Ovary (tissue), 10 donors: ENCODE measurements around the gene SLX4. TPM values are rescaled to one million over a fixed set of nuclear protein-coding genes. Genes with fewer than 3 reads are reported as not detected.
"Not testable (repeated sequence)": the region's sequence is repeated elsewhere in the genome, so short reads cannot be mapped to it uniquely, and the experiment has no call there.

ENCODE experiments used
- DNase-seq, 5 donors: peaks; one replicate each; pipeline ENCODE4 v3.0.0-alpha.2; 2019 to 2020
- H3K27ac ChIP-seq, 2 donors: fragments of 200-600 bp; one replicate each; pipeline versions ENCODE4 v1.5.1 to v1.8.0; 2019 to 2022
- H3K27me3 ChIP-seq: fragments of 200-600 bp; one replicate; pipeline ENCODE4 v1.8.0; 2022
- H3K36me3 ChIP-seq: fragments of 200-600 bp; sonication (generic); one replicate; pipeline ENCODE4 v1.5.1; 2019
- H3K4me1 ChIP-seq: one replicate; pipeline ENCODE4 v1.8.1; 2013; ENCODE audit warnings: mild to moderate bottlenecking, moderate library complexity; ENCODE audit not compliant: insufficient read depth
- H3K4me3 ChIP-seq: fragments of 200-600 bp; sonication (generic); one replicate; pipeline ENCODE4 v1.5.1; 2017
- H3K9me3 ChIP-seq, 2 donors: fragments of 200-600 bp in 1 of 2; sonication (generic) in 1 of 2; one replicate each; pipeline versions ENCODE4 v1.5.1 to v1.8.1; 2013 to 2019; ENCODE audit warnings: mild to moderate bottlenecking in 1 of 2, moderate library complexity in 1 of 2
- CTCF ChIP-seq, 3 donors: fragments of 450-650 bp in 2 of 3; fragments of 200-600 bp in 1 of 3; IDR thresholded peaks; one replicate each; pipeline versions ENCODE4 v1.5.1 to v1.8.0; 2016 to 2022; ENCODE audit warnings: antibody characterized with exemption in 3 of 3, mild to moderate bottlenecking in 1 of 3
- EP300 ChIP-seq: sonication (generic); formaldehyde crosslinking; IDR thresholded peaks from one replicate; pipeline ENCODE4 v1.6.1; 2017; ENCODE audit warnings: antibody characterized with exemption
- POLR2A ChIP-seq: fragments of 450-650 bp; IDR thresholded peaks from one replicate; pipeline ENCODE4 v1.6.1; 2017; ENCODE audit warnings: antibody characterized with exemption, mild to moderate bottlenecking, moderate library complexity
- WGBS, 3 donors: extraction: QIAGEN DNeasy Blood & Tissue Kit in 1 of 3; methylation state at CpG; one replicate each; pipeline versions ENCODE4 v1.1.5 to v1.1.7; 2013 to 2017; 5-methylcytosine and 5-hydroxymethylcytosine counted together
- intact Hi-C, 4 donors: fragments of 100-400 bp; cut with DNase I; formaldehyde crosslinking; loops; one replicate each; pipeline versions ENCODE4 v1.11.0 to v1.15.1; 2022 to 2023
- long read RNA-seq, 3 donors: library from polyadenylated mRNA in 2 of 3; unstranded in 2 of 3; transcript quantifications; one replicate each; pipeline ENCODE4 v2.0.0 and lab custom pipeline, GENCODE V29; 2021 to 2026
- polyA plus RNA-seq, 2 donors: library from polyadenylated mRNA; stranded (reverse); fragments of 200-250 nt in 1 of 2; fragments of 350-450 nt in 1 of 2; fragmentation: Illumina TruSeq in 1 of 2; extraction: RNeasy Lipid Tissue Mini Kit (QIAGEN cat#74804) in 1 of 2; gene quantifications; one replicate each; pipeline ENCODE4 v1.2.3, GENCODE V29; 2013 to 2014
- total RNA-seq, 7 donors: library from RNA; depleted of rRNA in 2 of 7; stranded (reverse); fragments of >200 nt in 2 of 7; fragmentation: NEBNext Ultra II Directional in 3 of 7; extraction: Animal tissue kit (Norgen Biotek cat#: 25700) in 3 of 7; gene quantifications; one replicate each; pipeline versions ENCODE4 v1.1.0 to v1.2.4, GENCODE V29; 2016 to 2023
- donor health status: DM: no; HTN: no; CAD: no; lungs with moderate emphysema.
- donor health status: DM: no; HTN: no; CAD: no.
- donor health status: Bipolar disorder and iron deficiency.
- donor health status: DM: yes; HTN: yes; CAD: no.
- donor health status: DM: no; HTN: no; CAD: no.
- donor health status: DM: yes; HTN: yes; CAD: no.

Gene SLX4
- total RNA-seq (1 to 10 TPM; 2.3 to 4.9 (median 3.3) TPM), polyA plus RNA-seq (1 to 10 TPM; 1.7 to 2.7 TPM)
- long read RNA-seq, donor 1, partial matches to known transcripts, result 0 of 7 reads
- long read RNA-seq, donor 1, other reads (novel, unspliced or antisense), result 7 of 7 reads
- long read RNA-seq, donor 2, partial matches to known transcripts, result 6 of 7 reads
- long read RNA-seq, donor 2, other reads (novel, unspliced or antisense), result 0 of 7 reads
- long read RNA-seq, donor 3, partial matches to known transcripts, result 1 of 3 reads
- long read RNA-seq, donor 3, other reads (novel, unspliced or antisense), result 2 of 3 reads

DNA sequence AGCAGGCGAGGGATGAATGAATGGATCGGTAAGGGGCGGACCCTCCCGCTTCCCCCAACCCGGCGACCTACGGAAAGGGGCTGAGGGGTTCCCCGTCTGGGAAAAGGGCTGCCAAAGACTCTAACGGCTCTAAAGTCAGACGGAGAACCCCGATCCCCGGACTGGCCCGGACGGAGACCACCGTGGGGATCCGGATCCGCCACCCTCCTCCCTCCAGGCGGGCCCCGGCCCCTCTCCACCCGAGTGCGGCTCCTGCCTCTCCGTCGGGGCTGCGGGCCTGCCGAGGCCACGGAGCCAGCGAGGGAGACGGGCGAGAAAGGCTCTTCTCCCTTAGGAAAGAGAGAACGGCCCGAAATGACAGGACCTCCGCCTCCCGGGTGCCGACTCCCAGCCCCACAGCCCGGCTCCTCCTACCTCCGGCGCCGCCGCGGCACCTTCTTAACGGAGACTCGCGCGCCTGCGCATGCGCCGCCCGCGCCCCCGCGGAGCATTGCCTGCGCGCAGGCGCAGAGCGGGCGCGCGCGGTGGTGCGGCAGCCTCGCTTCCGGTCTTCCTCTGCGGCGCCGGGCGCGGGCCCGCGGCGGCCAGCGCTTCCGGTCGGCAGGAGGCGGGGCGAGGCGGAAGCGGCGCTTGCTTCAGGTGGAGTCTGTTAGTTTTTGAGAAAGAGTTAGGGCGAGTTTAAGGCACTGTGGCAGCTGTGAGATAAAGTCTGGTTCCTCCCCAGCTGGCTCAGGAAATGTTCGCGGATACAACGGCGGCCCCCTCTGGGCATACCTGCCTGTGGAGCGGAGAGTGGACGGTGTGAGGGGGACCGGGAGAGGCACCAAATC, at the start of gene SLX4:
TSS of gene SLX4 (minus strand) at position 461 of the 830 bp plus-strand sequence. CDS start 2,642 bp downstream, outside the sequence.
- Histone ChIP-seq H3K9me3 (no peaks in the 10 kb centered on the region), H3K27me3 (no peaks in the 10 kb centered on the region), H3K4me3 (peak within 1 kb of the TSS; percentile 73), H3K4me1 (peaks cover 2% of the 10 kb centered on the region), H3K27ac (no peak within 1 kb of the TSS), H3K36me3 (no peaks in the 10 kb centered on the region)
- intact Hi-C loops, result no loop called here
- 0% methylated on average over 59 to 86 of the region's 86 CpGs for WGBS, 3 donors
- DNase-seq, result peak; percentile 87 to 94 (median 93)
- TF ChIP-seq CTCF (IDR thresholded peaks at IDR 0.05) (peak in 1 of 3 donors; percentile 17), POLR2A (no peak)

DNA sequence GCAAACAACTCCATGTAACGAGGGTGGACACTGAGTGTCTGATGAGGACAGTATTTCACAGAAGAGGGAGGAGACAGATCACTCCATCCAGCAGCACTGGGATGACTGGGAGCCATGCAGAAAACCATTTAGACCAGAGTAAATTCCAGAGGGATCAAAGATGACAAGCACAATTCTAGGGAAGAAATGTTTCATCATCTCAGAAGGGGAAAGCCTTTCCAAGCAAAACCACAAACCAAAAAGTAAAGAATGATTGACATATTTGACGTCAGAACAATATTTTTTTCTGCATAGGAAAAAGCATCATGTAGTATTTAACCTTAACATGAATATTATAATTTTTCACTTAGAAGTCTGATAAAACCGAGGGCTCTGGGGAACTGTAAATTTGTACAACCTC, 47.8 kb upstream of the SLX4 start:
- no peak for DNase-seq
- H3K9me3 ChIP-seq, result no peaks in the 10 kb centered on the region
- intact Hi-C loops, result no loop called here
- H3K4me1 ChIP-seq, result peaks cover 1% of the 10 kb centered on the region
- no peaks in the 10 kb centered on the region for H3K27me3 ChIP-seq
- WGBS, 3 donors, result 75 to 81% (median 80%) methylated on average over 3 of the region's 3 CpGs
- H3K27ac ChIP-seq, result no peak overlapping the region
- H3K4me3 ChIP-seq, result no peak overlapping the region
- TF ChIP-seq EP300, result no peak
- no peak for TF ChIP-seq POLR2A
- TF ChIP-seq CTCF (IDR thresholded peaks at IDR 0.05), result no peak
- no peaks in the 10 kb centered on the region for H3K36me3 ChIP-seq

- DNase-seq, result peak in 2 of 5 donors; percentile 18 to 32
- no peaks in the 10 kb centered on the region for H3K27me3 ChIP-seq
- H3K4me3 ChIP-seq, result no peak overlapping the region
Measured at GRCh38 chr16:3656491-3657468, 45.4 kb upstream of the SLX4 start.

DNA sequence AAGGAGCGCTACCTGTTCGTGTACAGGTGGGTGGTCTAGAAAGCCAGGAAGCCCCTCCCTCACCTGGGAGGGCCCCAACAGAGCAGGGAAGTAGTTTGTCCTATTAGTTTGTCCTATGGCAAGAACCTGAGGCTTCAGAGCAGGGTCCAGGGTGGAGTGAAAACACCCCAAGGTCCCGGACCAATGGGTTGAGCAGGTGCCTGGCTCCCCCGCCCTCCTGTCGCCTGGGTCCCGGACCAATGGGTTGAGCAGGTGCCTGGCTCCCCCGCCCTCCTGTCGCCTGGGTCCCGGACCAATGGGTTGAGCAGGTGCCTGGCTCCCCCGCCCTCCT, 44.7 kb upstream of the SLX4 start:
- intact Hi-C loops, H3K27ac ChIP-seq, H3K4me3 ChIP-seq, H3K27me3 ChIP-seq, H3K9me3 ChIP-seq, H3K36me3 ChIP-seq, H3K4me1 ChIP-seq: not testable (repeated sequence)
- peak in 1 of 5 donors; percentile 28 for DNase-seq
- 83 to 94% (median 86%) methylated on average over 7 to 10 of the region's 10 CpGs for WGBS, 3 donors

More at GRCh38 chr16:3656491-3657468, 45.4 kb upstream of the SLX4 start:
- Histone ChIP-seq H3K9me3 (no peaks in the 10 kb centered on the region), H3K4me1 (peaks cover 1% of the 10 kb centered on the region), H3K36me3 (no peaks in the 10 kb centered on the region), H3K27ac (no peak overlapping the region)
- intact Hi-C loops, result no loop called here
- whole genome bisulfite sequencing, 3 donors, result 84 to 88% (median 88%) methylated on average over 38 to 42 of the region's 42 CpGs
- TF ChIP-seq POLR2A (no peak), CTCF (IDR thresholded peaks at IDR 0.05) (no peak), EP300 (no peak)
